Transverse colon (tissue), 4 donors: ENCODE results near the gene MBD3L5. TPM values are rescaled to one million over a fixed set of nuclear protein-coding genes. Genes with fewer than 3 reads are reported as not detected.
A peak's percentile ranks its signal among the peaks of the same experiment; 100 is the strongest.

Source experiments
- DNase-seq: peaks from one replicate; pipeline ENCODE4 v3.0.0-alpha.2; 2019
- H3K27ac ChIP-seq, 4 donors: fragments of 200-600 bp; sonication (generic); 2 replicates each; pipeline ENCODE4 v1.5.1; 2016 to 2018; ENCODE audit warnings: inconsistent platforms in 4 of 4
- H3K27me3 ChIP-seq: fragments of 200-600 bp; sonication (generic); 2 replicates; pipeline ENCODE4 v1.5.1; 2017; ENCODE audit warnings: inconsistent platforms
- H3K36me3 ChIP-seq, 4 donors: fragments of 200-600 bp; sonication (generic); 2 replicates each; pipeline ENCODE4 v1.5.1; 2017 to 2019; ENCODE audit warnings: inconsistent platforms in 4 of 4
- H3K4me1 ChIP-seq, 4 donors: fragments of 200-600 bp; sonication (generic); 2 replicates each; pipeline ENCODE4 v1.5.1; 2017 to 2020; ENCODE audit warnings: inconsistent platforms in 4 of 4
- H3K4me3 ChIP-seq, 4 donors: fragments of 200-600 bp; sonication (generic); 1 replicate in 1 of 4; 2 replicates in 3 of 4; pipeline versions ENCODE4 v1.5.1 to v1.6.1; 2017 to 2019; ENCODE audit warnings: inconsistent platforms in 4 of 4
- H3K9me3 ChIP-seq, 2 donors: fragments of 200-600 bp; sonication (generic); 2 replicates each; pipeline ENCODE4 v1.5.1; 2017 to 2019; ENCODE audit warnings: inconsistent platforms in 2 of 2
- CTCF ChIP-seq, 5 experiments: fragments of 200-600 bp in 3 of 5; fragments of 450-650 bp in 2 of 5; sonication (generic) in 3 of 5; IDR thresholded peaks; 1 replicate in 2 of 5; 2 replicates in 3 of 5; pipeline ENCODE4 v1.5.1; 2016 to 2017; ENCODE audit warnings: antibody characterized with exemption in 5 of 5, inconsistent platforms in 3 of 5, mild to moderate bottlenecking in 2 of 5, moderate library complexity in 1 of 5
- EP300 ChIP-seq: sonication (generic); formaldehyde crosslinking; IDR thresholded peaks from one replicate; pipeline ENCODE4 v1.6.1; 2017; ENCODE audit warnings: antibody characterized with exemption, low read depth
- POLR2A ChIP-seq: fragments of 450-650 bp; IDR thresholded peaks from one replicate; pipeline ENCODE4 v1.6.1; 2016; ENCODE audit warnings: antibody characterized with exemption, mild to moderate bottlenecking, moderate library complexity
- POLR2AphosphoS5 ChIP-seq, 3 donors: sonication (generic); formaldehyde crosslinking; IDR thresholded peaks; one replicate each; pipeline ENCODE4 v1.6.1; 2016; ENCODE audit warnings: antibody characterized with exemption in 3 of 3
- WGBS, 2 donors: methylation state at CpG; one replicate each; pipeline ENCODE4 v1.1.5; 2018; ENCODE audit warnings: low coverage in 1 of 2; 5-methylcytosine and 5-hydroxymethylcytosine counted together
- in situ Hi-C, 4 donors: fragments of 200-750 bp; cut with MboI; loops; one replicate each; pipeline versions ENCODE4 v1.15.0 to v1.15.1; 2017; ENCODE audit warnings: low sequenced_read_pairs in 3 of 4, low pct_ligation_motif_present in 1 of 4, low pct_unique_long_range_greater_than_20kb in 1 of 4
- intact Hi-C: fragments of 100-400 bp; cut with DNase I; formaldehyde crosslinking; loops from one replicate; pipeline ENCODE4 v1.15.1; 2023; ENCODE audit warnings: low total_unique reads
- total RNA-seq, 4 donors: library from RNA; depleted of rRNA; stranded (reverse); fragments of >200 nt; gene quantifications; one replicate each; pipeline ENCODE4 v1.1.0, GENCODE V29; 2016

The MBD3L5 gene
- total RNA-seq, 4 donors from 2014 or later = not detected

- H3K4me3 ChIP-seq = no peak overlapping the region
- TF ChIP-seq CTCF (IDR thresholded peaks at IDR 0.05) = no peak
- TF ChIP-seq EP300 = no peak
- TF ChIP-seq POLR2A = no peak
- no peak for TF ChIP-seq POLR2AphosphoS5 (IDR thresholded peaks at IDR 0.05)
Observed at GRCh38 chr19:6996810-6997209, 33.6 kb upstream of the MBD3L5 start.

GRCh38 chr19:6997679-6998445 lies 32.5 kb upstream of the MBD3L5 start:
- H3K36me3 ChIP-seq = no peaks in the 10 kb centered on the region
- no peak for TF ChIP-seq CTCF (IDR thresholded peaks at IDR 0.05)
- no peak for TF ChIP-seq EP300
- peak; percentile 10 for TF ChIP-seq POLR2A
- TF ChIP-seq POLR2AphosphoS5 (IDR thresholded peaks at IDR 0.05) = no peak
- intact Hi-C loops (no loop called here), in situ Hi-C loops (no loop called here)
- H3K27me3 ChIP-seq = peaks cover 7% of the 10 kb centered on the region
- H3K4me1 ChIP-seq = no peaks in the 10 kb centered on the region
- no peaks in the 10 kb centered on the region for H3K9me3 ChIP-seq
- 81 to 85% methylated on average over 8 to 15 of the region's 15 CpGs for WGBS, 2 donors
- DNase-seq = no peak
- H3K27ac ChIP-seq = no peak overlapping the region
- H3K4me3 ChIP-seq = no peak overlapping the region

More at GRCh38 chr19:6996810-6997209, 33.6 kb upstream of the MBD3L5 start:
- in situ Hi-C loops (no loop called here), intact Hi-C loops (no loop called here)
- no peaks in the 10 kb centered on the region for H3K27me3 ChIP-seq
- DNase-seq = no peak
- no peaks in the 10 kb centered on the region for H3K36me3 ChIP-seq
- no peak overlapping the region for H3K27ac ChIP-seq
- no peaks in the 10 kb centered on the region for H3K4me1 ChIP-seq
- 51 to 67% methylated on average over 4 of the region's 4 CpGs for WGBS, 2 donors
- no peaks in the 10 kb centered on the region for H3K9me3 ChIP-seq

GRCh38 chr19:6999933-7000332 lies 30.4 kb upstream of the MBD3L5 start:
- in situ Hi-C loops (no loop called here), intact Hi-C loops (no loop called here)
- Histone ChIP-seq H3K36me3 (no peaks in the 10 kb centered on the region), H3K27me3 (peaks cover 7% of the 10 kb centered on the region), H3K4me3 (no peak overlapping the region), H3K9me3 (no peaks in the 10 kb centered on the region), H3K27ac (no peak overlapping the region), H3K4me1 (no peaks in the 10 kb centered on the region)
- WGBS, 2 donors = 86 to 95% methylated on average over 6 to 7 of the region's 7 CpGs
- no peak for TF ChIP-seq CTCF (IDR thresholded peaks at IDR 0.05)
- no peak for TF ChIP-seq POLR2A
- TF ChIP-seq EP300 = no peak
- TF ChIP-seq POLR2AphosphoS5 (IDR thresholded peaks at IDR 0.05) = no peak
- DNase-seq = no peak

- TF ChIP-seq POLR2AphosphoS5 (IDR thresholded peaks at IDR 0.05) (no peak), EP300 (no peak), POLR2A (no peak), CTCF (IDR thresholded peaks at IDR 0.05) (no peak)
- H3K36me3 ChIP-seq = no peaks in the 10 kb centered on the region
- no peak overlapping the region for H3K4me3 ChIP-seq
- H3K4me1 ChIP-seq = no peaks in the 10 kb centered on the region
- in situ Hi-C loops (no loop called here), intact Hi-C loops (no loop called here)
- H3K9me3 ChIP-seq = no peaks in the 10 kb centered on the region
- 43 to 55% methylated on average over 1 to 3 of the region's 3 CpGs for WGBS, 2 donors
- no peak for DNase-seq
- H3K27me3 ChIP-seq = peaks cover 7% of the 10 kb centered on the region
- H3K27ac ChIP-seq = no peak overlapping the region
Observed at GRCh38 chr19:7000333-7000732, 30.0 kb upstream of the MBD3L5 start.
